HCT116 (cell line): Measurements from ENCODE around the gene ARHGEF17. TPM values are rescaled to one million over a fixed set of nuclear protein-coding genes. Genes with fewer than 3 reads are reported as not detected.

Experiments used
- ATAC-seq: fragments of 200-7000 bp; cut with Tn5 transposase; 2 replicates; pipeline ENCODE4 v1.9.1; 2020; ENCODE audit warnings: mild to moderate bottlenecking, moderate library complexity
- BruUV-seq: library from RNA; stranded (reverse); fragments of 400-500 nt; replicated peaks from 2 replicates; lab custom pipeline; 2021; lab: Mats Ljungman, UMichigan
- CTCF ChIA-PET: fragments of 300-600 bp; sonication (Branson Sonifier 250); formaldehyde crosslinking; loops from one replicate; lab custom pipeline; 2021; ENCODE audit warnings: antibody characterized with exemption; lab: Charles Lee
- POLR2A ChIA-PET: fragments of 300-600, 350-600 bp; sonication (Branson Sonifier 250); formaldehyde crosslinking; loops from one replicate; lab custom pipeline; 2021; ENCODE audit warnings: antibody characterized with exemption; lab: Charles Lee
- RAD21 ChIA-PET, 2 experiments: fragments of 300-600 bp; sonication (Branson Sonifier 250); formaldehyde crosslinking; loops; one replicate each; lab custom pipeline; 2023; ENCODE audit warnings: low total read pairs in 2 of 2; ENCODE audit not compliant: uncharacterized antibody in 2 of 2, unreplicated experiment in 2 of 2, low non-redundant PET in 1 of 2; lab: Charles Lee
- DNase-seq: peaks from one replicate; pipeline ENCODE4 v3.0.0-alpha.2; 2010; ENCODE audit warnings: low read depth, low spot score
- H2AFZ ChIP-seq: fragments of 200-600 bp; shearing (Covaris generic), sonication (generic); 2 replicates; pipeline ENCODE4 v1.6.1; 2017; ENCODE audit warnings: low read depth, mixed run types, mixed read lengths, antibody characterized with exemption, low read length; ENCODE audit not compliant: poor library complexity, severe bottlenecking
- H3K27ac ChIP-seq: 2 replicates; pipeline ENCODE4 v1.5.1; 2012; ENCODE audit warnings: low read depth, low read length
- H3K27me3 ChIP-seq: fragments of 200-600 bp; sonication (generic); 2 replicates; pipeline ENCODE4 v1.6.1; 2016; ENCODE audit warnings: mixed run types, low read length, mixed read lengths; ENCODE audit not compliant: insufficient read depth
- H3K36me3 ChIP-seq, 2 experiments: fragments of 200-500 bp in 1 of 2; fragments of 200-600 bp in 1 of 2; sonication (Bioruptor generic) in 1 of 2; sonication (generic) in 1 of 2; 2 replicates each; pipeline versions ENCODE4 v1.5.1 to v1.6.1; 2014 to 2016; ENCODE audit warnings: low read length in 2 of 2, inconsistent platforms in 1 of 2, mixed read lengths in 1 of 2, mixed run types in 1 of 2; ENCODE audit not compliant: insufficient read depth in 2 of 2, control insufficient read depth in 1 of 2
- H3K4me1 ChIP-seq, 2 experiments: fragments of 200-600 bp in 1 of 2; sonication (generic) in 1 of 2; 2 replicates each; pipeline versions ENCODE4 v1.5.1 to v1.6.1; 2012 to 2017; ENCODE audit warnings: low read length in 2 of 2, inconsistent platforms in 1 of 2, mild to moderate bottlenecking in 1 of 2, mixed read lengths in 1 of 2, mixed run types in 1 of 2, moderate library complexity in 1 of 2; ENCODE audit not compliant: insufficient read depth in 2 of 2, control insufficient read depth in 1 of 2
- H3K4me2 ChIP-seq: fragments of 200-600 bp; sonication (generic); 2 replicates; pipeline ENCODE4 v1.6.1; 2017; ENCODE audit warnings: mixed run types, low read length, mixed read lengths
- H3K4me3 ChIP-seq, 2 experiments: fragments of 200-600 bp in 1 of 2; sonication (generic) in 1 of 2; replicated peaks in 1 of 2; 2 replicates each; pipeline ENCODE4 v1.5.1; 2011 to 2016; ENCODE audit warnings: low read length in 2 of 2, control low read depth in 1 of 2, low read depth in 1 of 2, mild to moderate bottlenecking in 1 of 2, mixed read lengths in 1 of 2, mixed run types in 1 of 2
- H3K79me2 ChIP-seq: fragments of 200-600 bp; sonication (generic); 2 replicates; pipeline ENCODE4 v1.6.1; 2017; ENCODE audit warnings: mild to moderate bottlenecking, mixed run types, low read length, moderate library complexity, mixed read lengths; ENCODE audit not compliant: insufficient read depth
- H3K9ac ChIP-seq: fragments of 200-600 bp; sonication (generic); 2 replicates; pipeline ENCODE4 v1.6.1; 2016; ENCODE audit warnings: low read length, mixed read lengths
- H3K9me2 ChIP-seq: fragments of 200-600 bp; sonication (generic), shearing (Covaris generic); 2 replicates; pipeline ENCODE4 v1.6.1; 2017; ENCODE audit warnings: mixed run types, mild to moderate bottlenecking, moderate library complexity; ENCODE audit not compliant: insufficient read depth
- H3K9me3 ChIP-seq, 2 experiments: fragments of 200-500 bp in 1 of 2; fragments of 200-600 bp in 1 of 2; sonication (Bioruptor generic) in 1 of 2; sonication (generic) in 1 of 2; 2 replicates each; pipeline ENCODE4 v1.6.1; 2014 to 2017; ENCODE audit warnings: low read length in 2 of 2, mixed read lengths in 2 of 2, inconsistent platforms in 1 of 2, low read depth in 1 of 2, mild to moderate bottlenecking in 1 of 2, mixed run types in 1 of 2, moderate library complexity in 1 of 2; ENCODE audit not compliant: control insufficient read depth in 1 of 2, insufficient read depth in 1 of 2
- H4K20me1 ChIP-seq: fragments of 200-600 bp; sonication (generic), shearing (Covaris generic); 2 replicates; pipeline ENCODE4 v1.6.1; 2017; ENCODE audit warnings: mixed run types, mild to moderate bottlenecking, moderate library complexity; ENCODE audit not compliant: insufficient read depth
- ATF3 ChIP-seq: IDR thresholded peaks from 2 replicates; pipeline ENCODE4 v1.6.1; 2012
- FOSL1 ChIP-seq: IDR thresholded peaks from 2 replicates; pipeline ENCODE4 v1.6.1; 2012; ENCODE audit warnings: low read depth
- SIN3A ChIP-seq: IDR thresholded peaks from 2 replicates; pipeline ENCODE4 v1.6.1; 2012; ENCODE audit warnings: low read depth
- TCF7L2 ChIP-seq: IDR thresholded peaks from 2 replicates; pipeline ENCODE4 v1.7.0; 2011; ENCODE audit warnings: borderline replicate concordance, inconsistent platforms; ENCODE audit not compliant: insufficient read depth, insufficient read length; ENCODE audit errors: extremely low read depth
- intact Hi-C: fragments of 100-400 bp; cut with micrococcal nuclease; formaldehyde crosslinking; loops from 2 replicates; pipeline ENCODE4 v1.10.0; 2022
- total RNA-seq: library from RNA; stranded (reverse); gene quantifications from one replicate; pipeline ENCODE4 v1.2.1, GENCODE V29; 2021; ENCODE audit not compliant: unreplicated experiment

ARHGEF17 gene
- total RNA-seq, 1 experiment from 2014 or later = 18.2 TPM

GRCh38 chr11:73383249-73384124, 75.4 kb downstream of the ARHGEF17 start:
- ChIA-PET CTCF (interaction anchor here (1.0 to 2.0 kb wide), 2 partner anchors 10 to 32 kb away, joined by 4 to 7 read pairs; no protein-coding TSS in a partner anchor), POLR2A (no interaction called here), RAD21 (no interaction called here)
- Histone ChIP-seq H3K27me3 (no peaks in the 10 kb centered on the region), H4K20me1 (no peaks in the 10 kb centered on the region; the same call in 1 of the 2 replicates), H3K9me3 (no peaks in the 10 kb centered on the region), H3K4me1 (peaks cover 7 to 39% of the 10 kb centered on the region in 2 experiments; a peak in 3 of 4 replicates), H3K79me2 (peaks cover 100% of the 10 kb centered on the region), H3K9ac (no peak overlapping the region), H3K27ac (no peak overlapping the region), H3K9me2 (no peaks in the 10 kb centered on the region), H3K4me3 (no peak overlapping the region), H3K4me2 (no peak overlapping the region; the same call in 1 of the 2 replicates), H3K36me3 (peaks cover 0 to 9% of the 10 kb centered on the region in 2 experiments; a peak in 1 of 4 replicates), H2AFZ (no peak overlapping the region)
- no peak for DNase-seq
- no peak for ATAC-seq
- no TSS peak for BruUV-seq
- no peak for TF ChIP-seq FOSL1
- intact Hi-C loops = no loop called here

- Histone ChIP-seq H2AFZ (no peak overlapping the region), H4K20me1 (no peaks in the 10 kb centered on the region)
- TF ChIP-seq SIN3A (no peak), TCF7L2 (no peak), ATF3 (no peak)
- TF ChIP-seq, all 23 proteins: peak for 0
- H3K9ac ChIP-seq = no peak overlapping the region
- ATAC-seq (no peak), DNase-seq (no peak)
- H3K9me3 ChIP-seq = no peaks in the 10 kb centered on the region
- ChIA-PET RAD21 (no interaction called here), POLR2A (no interaction called here), CTCF (interaction anchor here (0.9 to 2.0 kb wide), 2 partner anchors 9 to 33 kb away, joined by 3 to 7 read pairs; no protein-coding TSS in a partner anchor)
- H3K36me3 ChIP-seq = peaks cover 0 to 3% of the 10 kb centered on the region in 2 experiments; a peak in 2 of 4 replicates
- no TSS peak for BruUV-seq
- H3K4me2 ChIP-seq = no peak overlapping the region
- H3K4me3 ChIP-seq = no peak overlapping the region
- no peaks in the 10 kb centered on the region for H3K27me3 ChIP-seq
- intact Hi-C loops = no loop called here
- H3K4me1 ChIP-seq = peaks cover 7 to 44% of the 10 kb centered on the region in 2 experiments; a peak in 3 of 4 replicates
- H3K27ac ChIP-seq = no peak overlapping the region
- no peaks in the 10 kb centered on the region for H3K9me2 ChIP-seq
- peaks cover 98% of the 10 kb centered on the region for H3K79me2 ChIP-seq
Measured at GRCh38 chr11:73384125-73384441, 76.0 kb downstream of the ARHGEF17 start.
